Gastrocnemius medialis (tissue), 4 donors: ENCODE results near the gene MORN5.

Source experiments
- POLR2A ChIP-seq, 2 donors: fragments of 450-650 bp; IDR thresholded peaks; one replicate each; pipeline ENCODE4 v1.6.1; 2017; ENCODE audit warnings: antibody characterized with exemption in 2 of 2, mild to moderate bottlenecking in 2 of 2, moderate library complexity in 2 of 2
- TF ChIP-seq, protein P1 (sequence below), 5 experiments: fragments of 450-650 bp in 3 of 5; fragments of 200-600 bp in 2 of 5; sonication (generic) in 2 of 5; IDR thresholded peaks in 4 of 5; conservative IDR thresholded peaks in 1 of 5; 1 replicate in 4 of 5; 2 replicates in 1 of 5; pipeline ENCODE4 v1.5.1; 2016 to 2019; ENCODE audit warnings: antibody characterized with exemption in 5 of 5, mild to moderate bottlenecking in 3 of 5, moderate library complexity in 3 of 5

DNA sequence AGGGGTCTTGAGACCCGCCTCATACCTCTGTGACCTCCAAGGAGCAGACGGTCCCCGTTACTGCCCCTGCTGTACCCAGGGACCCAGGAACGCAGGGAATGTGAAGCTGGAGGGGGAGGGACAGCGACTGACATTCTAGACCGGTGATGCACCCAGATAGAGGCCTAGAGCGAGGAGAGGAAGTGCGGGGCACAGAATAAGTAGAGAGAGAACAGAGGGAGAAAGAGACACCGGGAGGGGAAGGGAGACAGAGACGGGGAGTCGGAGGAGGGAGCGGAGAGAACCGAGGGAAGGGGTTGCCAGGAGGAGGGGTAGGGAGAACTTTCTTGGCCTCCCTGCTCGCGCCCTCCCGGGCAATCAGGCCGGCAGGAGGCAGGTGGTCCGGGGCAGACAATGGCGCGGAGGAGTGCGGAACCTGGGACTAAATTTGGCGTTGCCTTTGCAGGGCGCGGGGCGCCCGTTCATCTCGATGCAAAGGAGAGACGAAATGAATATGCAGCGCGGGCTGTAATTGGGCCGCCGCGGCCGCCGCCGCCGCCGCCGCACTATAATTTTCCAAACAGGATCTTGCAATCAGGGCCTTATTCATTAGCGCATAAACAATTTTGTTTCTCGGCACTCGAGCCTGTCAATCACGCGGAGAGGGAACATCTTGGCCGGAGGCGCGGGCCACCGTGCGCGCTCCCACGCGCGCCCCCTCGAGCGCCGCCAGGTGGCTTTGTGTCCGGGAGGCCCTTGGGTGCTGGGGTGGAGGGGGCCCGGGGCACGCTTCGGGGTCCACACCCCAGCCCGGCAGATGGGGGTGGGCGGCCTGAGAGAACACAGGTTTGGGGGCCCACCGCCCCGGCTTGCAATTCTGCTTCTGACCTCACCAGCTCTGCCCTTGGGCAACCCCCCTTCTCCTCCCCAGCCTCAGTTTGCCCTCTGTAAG lies 33.1 kb upstream of the MORN5 start:
- TF ChIP-seq, protein P1, sequence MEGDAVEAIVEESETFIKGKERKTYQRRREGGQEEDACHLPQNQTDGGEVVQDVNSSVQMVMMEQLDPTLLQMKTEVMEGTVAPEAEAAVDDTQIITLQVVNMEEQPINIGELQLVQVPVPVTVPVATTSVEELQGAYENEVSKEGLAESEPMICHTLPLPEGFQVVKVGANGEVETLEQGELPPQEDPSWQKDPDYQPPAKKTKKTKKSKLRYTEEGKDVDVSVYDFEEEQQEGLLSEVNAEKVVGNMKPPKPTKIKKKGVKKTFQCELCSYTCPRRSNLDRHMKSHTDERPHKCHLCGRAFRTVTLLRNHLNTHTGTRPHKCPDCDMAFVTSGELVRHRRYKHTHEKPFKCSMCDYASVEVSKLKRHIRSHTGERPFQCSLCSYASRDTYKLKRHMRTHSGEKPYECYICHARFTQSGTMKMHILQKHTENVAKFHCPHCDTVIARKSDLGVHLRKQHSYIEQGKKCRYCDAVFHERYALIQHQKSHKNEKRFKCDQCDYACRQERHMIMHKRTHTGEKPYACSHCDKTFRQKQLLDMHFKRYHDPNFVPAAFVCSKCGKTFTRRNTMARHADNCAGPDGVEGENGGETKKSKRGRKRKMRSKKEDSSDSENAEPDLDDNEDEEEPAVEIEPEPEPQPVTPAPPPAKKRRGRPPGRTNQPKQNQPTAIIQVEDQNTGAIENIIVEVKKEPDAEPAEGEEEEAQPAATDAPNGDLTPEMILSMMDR (IDR thresholded peaks at IDR 0.05 in 4 of 5, conservative IDR thresholded peaks at IDR 0.05 in 1 of 5) = no peak
- TF ChIP-seq POLR2A (IDR thresholded peaks at IDR 0.05) = no peak
